GM23338 (cell line): ENCODE data around the gene DEXI. TPM values are rescaled to one million over a fixed set of nuclear protein-coding genes. Genes with fewer than 3 reads are reported as not detected.
A peak's percentile ranks its signal among the peaks of the same experiment; 100 is the strongest.

Source experiments
- ATAC-seq: fragments of 200-7000 bp; cut with Tn5 transposase; 3 replicates; pipeline ENCODE4 v1.9.1; 2020
- DNase-seq: peaks from one replicate; pipeline ENCODE4 v3.0.0-alpha.2; 2015; ENCODE audit warnings: low spot score
- H2AFZ ChIP-seq: fragments of 200-600 bp; sonication (generic); 2 replicates; pipeline ENCODE4 v1.8.0; 2016; ENCODE audit warnings: antibody characterized with exemption, mild to moderate bottlenecking, moderate library complexity
- H3F3A ChIP-seq: fragments of 200-600 bp; sonication (generic); replicated peaks from 2 replicates; pipeline ENCODE4 v1.8.0; 2017; ENCODE audit warnings: antibody characterized with exemption, mixed run types, low read depth
- H3K27ac ChIP-seq: fragments of 200-600 bp; sonication (generic); 2 replicates; pipeline ENCODE4 v1.6.1; 2016; ENCODE audit warnings: low read depth
- H3K27me3 ChIP-seq: fragments of 200-600 bp; sonication (generic); 2 replicates; pipeline ENCODE4 v1.8.0; 2016; ENCODE audit warnings: mild to moderate bottlenecking, mixed run types, moderate library complexity; ENCODE audit not compliant: insufficient read depth
- H3K36me3 ChIP-seq: fragments of 200-600 bp; sonication (generic); 2 replicates; pipeline ENCODE4 v1.8.0; 2016; ENCODE audit warnings: mild to moderate bottlenecking; ENCODE audit not compliant: insufficient read depth
- H3K4me1 ChIP-seq: fragments of 200-600 bp; sonication (generic); 2 replicates; pipeline ENCODE4 v1.8.0; 2016; ENCODE audit warnings: mild to moderate bottlenecking, moderate library complexity; ENCODE audit not compliant: insufficient read depth
- H3K4me2 ChIP-seq: fragments of 200-600 bp; sonication (generic); 2 replicates; pipeline ENCODE4 v1.7.1; 2017; ENCODE audit warnings: mixed run types
- H3K4me3 ChIP-seq: fragments of 200-600 bp; sonication (generic); 2 replicates; pipeline ENCODE4 v1.6.1; 2016; ENCODE audit warnings: mixed run types
- H3K79me2 ChIP-seq: fragments of 200-600 bp; sonication (generic); replicated peaks from 2 replicates; pipeline ENCODE4 v1.8.0; 2017; ENCODE audit warnings: mild to moderate bottlenecking; ENCODE audit not compliant: insufficient read depth
- H3K9me2 ChIP-seq: fragments of 200-600 bp; sonication (generic); 2 replicates; pipeline ENCODE4 v1.8.0; 2017; ENCODE audit not compliant: insufficient read depth
- H4K20me1 ChIP-seq: fragments of 200-600 bp; sonication (generic); replicated peaks from 2 replicates; pipeline ENCODE4 v1.8.0; 2017; ENCODE audit warnings: mild to moderate bottlenecking; ENCODE audit not compliant: insufficient read depth
- H3K27ac Mint-ChIP-seq: 2 replicates; pipeline ENCODE4 v1.8.0; 2020; ENCODE audit warnings: inconsistent platforms, mild to moderate bottlenecking, moderate library complexity, mixed read lengths
- H3K27me3 Mint-ChIP-seq: 3 replicates; pipeline ENCODE4 v1.8.0; 2022; ENCODE audit warnings: low read depth, mild to moderate bottlenecking, moderate library complexity, mixed read lengths, inconsistent platforms; ENCODE audit not compliant: insufficient read depth, poor library complexity
- H3K36me3 Mint-ChIP-seq: 3 replicates; pipeline ENCODE4 v1.8.0; 2021; ENCODE audit warnings: low read depth, mild to moderate bottlenecking, inconsistent platforms, moderate library complexity, mixed read lengths
- H3K4me1 Mint-ChIP-seq: 3 replicates; pipeline ENCODE4 v1.8.0; 2020; ENCODE audit warnings: mild to moderate bottlenecking, inconsistent platforms, mixed read lengths
- H3K4me3 Mint-ChIP-seq: 3 replicates; pipeline ENCODE4 v1.8.0; 2021; ENCODE audit warnings: moderate library complexity, mild to moderate bottlenecking, inconsistent platforms, mixed read lengths
- H3K9me3 Mint-ChIP-seq: 3 replicates; pipeline ENCODE4 v1.8.0; 2020; ENCODE audit warnings: moderate library complexity, mild to moderate bottlenecking, inconsistent platforms, mixed read lengths
- CREB1 ChIP-seq: fragments of 250-450 bp; sonication (Bioruptor Pico); IDR thresholded peaks from 2 replicates; pipeline ENCODE4 v1.5.0; 2020; ENCODE audit warnings: low read depth, mild to moderate bottlenecking, moderate library complexity
- CTCF ChIP-seq, 2 experiments: fragments of 200-600 bp in 1 of 2; sonication (generic) in 1 of 2; conservative IDR thresholded peaks; 2 replicates each; pipeline versions ENCODE4 v1.5.1 to v1.6.1; 2016 to 2017; ENCODE audit warnings: antibody characterized with exemption in 2 of 2, low read depth in 2 of 2, mild to moderate bottlenecking in 2 of 2, moderate library complexity in 1 of 2
- EZH2 ChIP-seq: fragments of 200-600 bp; sonication (generic); IDR thresholded peaks from one replicate; pipeline ENCODE4 v1.8.0; 2017; ENCODE audit warnings: antibody characterized with exemption, mild to moderate bottlenecking, low read depth; ENCODE audit not compliant: unreplicated experiment
- EZH2phosphoT487 ChIP-seq: fragments of 200-600 bp; sonication (generic); IDR thresholded peaks from one replicate; pipeline ENCODE4 v1.8.1; 2018; ENCODE audit warnings: antibody characterized with exemption; ENCODE audit not compliant: unreplicated experiment
- NANOG ChIP-seq: IDR thresholded peaks from 2 replicates; pipeline ENCODE4 v1.6.1; 2016; ENCODE audit warnings: antibody characterized with exemption, borderline replicate concordance
- STAT1 ChIP-seq: IDR thresholded peaks from one replicate; pipeline ENCODE4 v1.6.1; 2016; ENCODE audit warnings: antibody characterized with exemption; ENCODE audit not compliant: unreplicated experiment
- ZNF331 ChIP-seq: fragments of 250-450 bp; sonication (Bioruptor Pico); IDR thresholded peaks from 2 replicates; pipeline ENCODE4 v1.5.0; 2020; ENCODE audit warnings: low read depth, mild to moderate bottlenecking, moderate library complexity
- ZNF462 ChIP-seq: fragments of 250-450 bp; sonication (Bioruptor Pico); IDR thresholded peaks from 2 replicates; pipeline ENCODE4 v1.5.0; 2020; ENCODE audit warnings: mild to moderate bottlenecking, moderate library complexity
- polyA plus RNA-seq: library from polyadenylated mRNA; unstranded; fragments of >200 nt; fragmentation: Nextera tagmentation; extraction: Ambion mirVana; gene quantifications from 2 replicates; pipeline ENCODE4 v1.2.1, GENCODE V29; 2016
- total RNA-seq: library from RNA; depleted of rRNA; stranded (reverse); fragments of >200 nt; shearing (Covaris generic); gene quantifications from 2 replicates; pipeline ENCODE4 v1.2.3, GENCODE V29; 2014

Gene DEXI
- total and polyA plus RNA-seq, 2 experiments from 2014 or later, result 26.5 to 58.2 TPM

- no peaks in the 10 kb centered on the region for H3K36me3 Mint-ChIP-seq
- TF ChIP-seq CREB1 (no peak), ZNF462 (no peak), EZH2 (no peak), EZH2phosphoT487 (no peak), CTCF (conservative IDR thresholded peaks at IDR 0.05; ENCODE audit: low read depth in 2 of 2) (no peak), NANOG (no peak), STAT1 (no peak), ZNF331 (CRISPR knock-in tag) (no peak)
- no peaks in the 10 kb centered on the region for H3K9me3 Mint-ChIP-seq
- no peak overlapping the region for H3K4me2 ChIP-seq
- H3K27me3 Mint-ChIP-seq, result peaks cover 2% of the 10 kb centered on the region
- peaks cover 5% of the 10 kb centered on the region; the same call in 1 of the 2 replicates for H3F3A ChIP-seq
- H3K27ac ChIP-seq, result peak overlapping the region; percentile 26; the same call in 1 of the 2 replicates
- H3K4me1 Mint-ChIP-seq, result peaks cover 46% of the 10 kb centered on the region
- no peaks in the 10 kb centered on the region for H3K36me3 ChIP-seq
- H2AFZ ChIP-seq, result no peak overlapping the region
- H3K79me2 ChIP-seq, result peaks cover 60% of the 10 kb centered on the region
- no peak overlapping the region for H3K4me3 Mint-ChIP-seq
- H3K27me3 ChIP-seq, result no peaks in the 10 kb centered on the region
- H3K4me1 ChIP-seq, result peaks cover 41% of the 10 kb centered on the region
- ATAC-seq (no peak), DNase-seq (no peak)
- H3K4me3 ChIP-seq, result no peak overlapping the region
- H3K27ac Mint-ChIP-seq, result no peak overlapping the region
- H3K9me2 ChIP-seq, result no peaks in the 10 kb centered on the region
- 0 out of 2 replicates have a peak, but pooled peaks cover 4% of the 10 kb centered on the region for H4K20me1 ChIP-seq
Observed at GRCh38 chr16:10951026-10951425, 8.8 kb upstream of the DEXI start.
